ENCODE data around the gene CNGA1. TPM values are rescaled to one million over a fixed set of nuclear protein-coding genes. Genes with fewer than 3 reads are reported as not detected.

Gene CNGA1
- total RNA-seq, 1 experiment from 2014 or later: not detected

DNA sequence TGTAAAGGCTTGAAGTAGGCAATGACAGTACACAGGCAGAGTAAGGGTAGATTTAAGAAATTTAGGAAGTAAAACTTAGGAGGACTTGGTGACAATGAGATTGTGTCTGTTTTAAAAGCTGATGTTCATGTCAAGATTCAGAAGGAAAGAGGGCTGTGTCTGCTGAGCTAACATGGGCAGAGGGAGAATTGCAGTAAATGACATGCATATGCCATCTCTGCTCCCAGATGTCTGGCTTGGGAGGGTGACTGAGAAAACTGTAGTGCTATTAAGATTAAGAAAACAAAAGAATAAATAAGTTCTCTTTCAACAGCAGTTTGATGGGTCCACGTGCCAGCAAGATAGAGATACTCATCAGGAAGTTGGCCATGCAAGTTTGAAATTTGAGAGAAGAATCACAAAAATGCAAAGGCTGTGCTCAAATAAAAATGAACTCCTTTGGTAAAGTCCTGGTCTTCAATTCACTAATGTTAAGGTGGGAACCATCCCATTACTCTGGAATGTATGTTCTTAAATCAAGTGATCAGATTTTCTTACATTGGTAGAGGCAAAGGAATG, 109.3 kb downstream of the CNGA1 start:
- H3K4me3 Mint-ChIP-seq (ENCODE audit: unreplicated experiment): no peak overlapping the region
- H3K27me3 Mint-ChIP-seq (ENCODE audit: insufficient read depth, unreplicated experiment): no peaks in the 10 kb centered on the region
- no peak for DNase-seq (ENCODE audit: unreplicated experiment)
- TF ChIP-seq, protein P1, sequence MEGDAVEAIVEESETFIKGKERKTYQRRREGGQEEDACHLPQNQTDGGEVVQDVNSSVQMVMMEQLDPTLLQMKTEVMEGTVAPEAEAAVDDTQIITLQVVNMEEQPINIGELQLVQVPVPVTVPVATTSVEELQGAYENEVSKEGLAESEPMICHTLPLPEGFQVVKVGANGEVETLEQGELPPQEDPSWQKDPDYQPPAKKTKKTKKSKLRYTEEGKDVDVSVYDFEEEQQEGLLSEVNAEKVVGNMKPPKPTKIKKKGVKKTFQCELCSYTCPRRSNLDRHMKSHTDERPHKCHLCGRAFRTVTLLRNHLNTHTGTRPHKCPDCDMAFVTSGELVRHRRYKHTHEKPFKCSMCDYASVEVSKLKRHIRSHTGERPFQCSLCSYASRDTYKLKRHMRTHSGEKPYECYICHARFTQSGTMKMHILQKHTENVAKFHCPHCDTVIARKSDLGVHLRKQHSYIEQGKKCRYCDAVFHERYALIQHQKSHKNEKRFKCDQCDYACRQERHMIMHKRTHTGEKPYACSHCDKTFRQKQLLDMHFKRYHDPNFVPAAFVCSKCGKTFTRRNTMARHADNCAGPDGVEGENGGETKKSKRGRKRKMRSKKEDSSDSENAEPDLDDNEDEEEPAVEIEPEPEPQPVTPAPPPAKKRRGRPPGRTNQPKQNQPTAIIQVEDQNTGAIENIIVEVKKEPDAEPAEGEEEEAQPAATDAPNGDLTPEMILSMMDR (IDR thresholded peaks at IDR 0.05; ENCODE audit: unreplicated experiment): no peak
- peaks cover 19% of the 10 kb centered on the region for H3K4me1 Mint-ChIP-seq (ENCODE audit: insufficient read depth, unreplicated experiment)
- no peaks in the 10 kb centered on the region for H3K9me3 Mint-ChIP-seq (ENCODE audit: unreplicated experiment)
- BruUV-seq (replicated peaks): no TSS peak
- intact Hi-C loops (cut with micrococcal nuclease): no loop called here
- ChIA-PET POLR2A (no interaction called here), CTCF (interaction anchor here (1.0 to 1.2 kb wide), 2 partner anchors 71 to 202 kb away, joined by 3 read pairs; no protein-coding TSS in a partner anchor)
- peak overlapping the region; percentile 39 for H3K27ac Mint-ChIP-seq (ENCODE audit: low read depth, unreplicated experiment)
- H3K36me3 Mint-ChIP-seq (ENCODE audit: insufficient read depth, unreplicated experiment): peaks cover 71% of the 10 kb centered on the region

DNA sequence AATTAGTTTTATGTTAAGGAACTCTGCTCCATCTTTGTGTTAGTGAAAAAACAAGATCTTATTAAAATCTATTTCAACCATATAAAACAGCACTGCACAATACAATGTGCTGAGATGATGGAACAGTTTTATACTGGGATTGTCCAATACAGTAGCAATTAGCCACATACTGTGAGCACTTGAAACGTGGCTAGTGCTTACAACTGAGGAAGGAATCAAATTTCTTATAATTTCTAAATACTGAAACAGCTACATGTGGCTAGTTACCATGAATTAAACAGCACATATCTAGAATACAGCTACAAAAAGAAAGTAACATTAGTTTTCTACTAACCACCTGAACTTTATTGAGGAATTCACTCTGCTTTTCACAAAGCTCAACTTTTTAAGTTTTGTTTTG, 116.8 kb downstream of the CNGA1 start:
- no peak overlapping the region for H3K27ac Mint-ChIP-seq (ENCODE audit: low read depth, unreplicated experiment)
- ChIA-PET CTCF (interaction anchor here (0.7 to 1.6 kb wide), 3 partner anchors 9 to 35 kb away, joined by 3 to 5 read pairs (median 3); no protein-coding TSS in a partner anchor), POLR2A (interaction anchor here (0.6 to 0.7 kb wide), 2 partner anchors 220 to 600 kb away, joined by 3 read pairs; no protein-coding TSS in a partner anchor)
- no peaks in the 10 kb centered on the region for H3K9me3 Mint-ChIP-seq (ENCODE audit: unreplicated experiment)
- H3K4me3 Mint-ChIP-seq (ENCODE audit: unreplicated experiment): no peak overlapping the region
- peaks cover 83% of the 10 kb centered on the region for H3K36me3 Mint-ChIP-seq (ENCODE audit: insufficient read depth, unreplicated experiment)
- intact Hi-C loops (cut with micrococcal nuclease): no loop called here
- BruUV-seq (replicated peaks): no TSS peak
- DNase-seq (ENCODE audit: unreplicated experiment): no peak
- TF ChIP-seq, protein P1 (IDR thresholded peaks at IDR 0.05; ENCODE audit: unreplicated experiment): no peak
- H3K27me3 Mint-ChIP-seq (ENCODE audit: insufficient read depth, unreplicated experiment): no peaks in the 10 kb centered on the region
- H3K4me1 Mint-ChIP-seq (ENCODE audit: insufficient read depth, unreplicated experiment): no peaks in the 10 kb centered on the region

DNA sequence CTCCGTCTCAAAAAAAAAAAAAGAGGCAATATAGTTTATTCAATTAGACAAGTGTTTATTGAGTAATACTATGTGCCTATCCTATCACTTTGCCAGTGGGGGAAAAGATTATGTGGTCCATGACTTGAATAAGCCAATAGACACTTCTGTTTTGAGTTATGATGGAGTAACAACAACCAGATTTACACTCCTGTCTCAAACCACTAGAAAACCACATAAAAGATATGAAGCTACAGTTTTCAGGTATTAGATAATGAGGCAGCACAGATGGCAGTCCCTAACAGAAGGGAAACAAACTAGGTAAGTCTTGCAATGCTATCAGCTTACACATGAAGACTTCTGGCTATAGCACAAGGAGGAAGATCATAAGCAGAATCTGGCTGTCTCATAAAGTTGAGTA, 124.6 kb downstream of the CNGA1 start:
- Mint-ChIP-seq H3K27ac (ENCODE audit: low read depth, unreplicated experiment) (no peak overlapping the region), H3K27me3 (ENCODE audit: insufficient read depth, unreplicated experiment) (no peaks in the 10 kb centered on the region), H3K36me3 (ENCODE audit: insufficient read depth, unreplicated experiment) (peaks cover 80% of the 10 kb centered on the region), H3K9me3 (ENCODE audit: unreplicated experiment) (no peaks in the 10 kb centered on the region), H3K4me3 (ENCODE audit: unreplicated experiment) (no peak overlapping the region), H3K4me1 (ENCODE audit: insufficient read depth, unreplicated experiment) (no peaks in the 10 kb centered on the region)
- CTCF ChIA-PET: interaction anchor here (0.6 to 1.1 kb wide), 2 partner anchors 13 to 725 kb away, joined by 4 read pairs; no protein-coding TSS in a partner anchor
- no peak for DNase-seq (ENCODE audit: unreplicated experiment)
- BruUV-seq (replicated peaks): no TSS peak
- POLR2A ChIA-PET: no interaction called here
- TF ChIP-seq, protein P1 (IDR thresholded peaks at IDR 0.05; ENCODE audit: unreplicated experiment): no peak
- intact Hi-C loops (cut with micrococcal nuclease): no loop called here

Other genes starting within 250 kb of the CNGA1 start
- 0.44 and 1.0 TPM in 2 replicates for gene CORIN, start 178.6 kb downstream of the CNGA1 start, total RNA-seq (2022)
- gene NFXL1, start 102.1 kb downstream of the CNGA1 start, total RNA-seq (2022): 52.4 and 53.0 TPM in 2 replicates
- gene NIPAL1, start 91 bp upstream of the CNGA1 start, total RNA-seq (2022): 6.8 and 10.0 TPM in 2 replicates
- gene TXK, start 117.6 kb upstream of the CNGA1 start, total RNA-seq (2022): not detected in 2 replicates

All from MCF 10A (cell line).